GM15510 (cell line): ENCODE results near the gene SLC16A10.

Experiments
- POLR2A ChIP-seq: IDR thresholded peaks from 3 replicates; pipeline ENCODE4 v1.6.1; 2011; ENCODE audit warnings: borderline replicate concordance; ENCODE audit not compliant: insufficient read length; ENCODE audit errors: extremely low read depth

The SLC16A10 gene

DNA sequence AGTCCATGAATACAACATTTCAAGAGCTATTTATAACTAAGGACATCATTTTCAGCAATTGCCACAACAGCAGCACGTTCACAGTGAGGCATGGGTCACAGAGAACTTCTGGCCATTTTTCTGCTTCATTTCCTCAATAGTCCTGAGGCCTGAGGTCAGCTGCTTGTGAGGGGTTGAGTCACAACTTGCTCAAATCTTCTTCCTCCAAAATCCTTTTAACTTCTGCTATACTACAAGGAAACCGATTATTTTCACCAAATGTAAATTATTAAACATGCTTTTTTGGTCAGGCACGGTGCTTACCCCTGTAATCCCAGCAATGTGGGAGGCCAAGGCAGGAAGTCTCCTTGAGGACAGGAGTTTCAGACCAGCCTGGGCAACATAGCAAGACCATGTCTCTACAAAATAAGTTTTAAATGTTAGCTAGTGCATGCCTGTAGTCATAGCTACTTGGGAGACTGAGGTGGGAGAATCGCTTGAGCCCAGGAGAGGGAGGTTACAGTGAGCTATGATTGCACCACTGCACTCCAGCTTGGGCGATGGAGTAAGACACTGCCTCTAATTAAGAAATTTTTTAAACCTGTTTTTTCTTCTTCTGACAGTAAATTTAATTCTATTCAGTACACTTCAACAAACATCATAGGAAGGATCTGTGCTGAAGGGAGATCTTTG is 11.1 kb upstream of the SLC16A10 start:
- no peak for TF ChIP-seq POLR2A

DNA sequence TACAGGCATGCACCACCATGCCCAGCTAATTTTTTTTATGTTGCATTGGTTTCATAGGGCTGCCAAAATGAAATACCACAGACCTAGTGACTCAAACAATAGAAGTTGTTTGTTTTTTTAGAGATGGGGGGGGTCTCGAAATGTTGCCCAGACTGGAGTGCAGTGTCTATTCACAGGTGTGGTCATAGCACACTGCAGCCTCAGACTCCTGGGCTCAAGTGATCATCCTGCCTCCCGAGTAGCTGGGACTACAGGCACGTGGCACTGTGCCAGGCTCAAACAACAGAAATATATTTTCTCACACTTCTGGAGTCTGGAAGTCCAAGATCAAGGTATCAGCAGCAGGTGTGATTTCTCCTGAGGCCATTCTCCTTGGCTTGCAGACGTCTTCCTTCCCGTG is 6.6 kb upstream of the SLC16A10 start:
- TF ChIP-seq POLR2A: no peak

DNA sequence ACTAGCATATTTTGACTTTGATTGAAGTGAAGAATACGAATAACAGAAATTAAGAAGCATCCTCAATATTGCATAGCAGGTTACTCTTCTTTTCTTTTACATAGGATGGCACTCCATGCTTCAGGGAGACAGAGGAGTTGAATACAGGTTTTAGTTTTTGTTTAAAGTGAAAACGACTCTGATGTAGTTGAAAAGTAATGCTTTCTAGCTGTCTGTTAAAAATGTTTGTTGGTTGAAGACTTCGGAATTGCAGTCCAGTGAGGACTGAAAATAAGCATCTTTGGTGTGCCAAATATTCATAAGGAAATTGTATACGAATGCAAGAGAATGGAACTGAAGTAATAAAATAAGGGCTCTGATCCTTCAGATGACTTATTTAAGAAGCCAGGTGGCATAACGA is 618 bp upstream of the SLC16A10 start:
- TF ChIP-seq POLR2A: no peak

DNA sequence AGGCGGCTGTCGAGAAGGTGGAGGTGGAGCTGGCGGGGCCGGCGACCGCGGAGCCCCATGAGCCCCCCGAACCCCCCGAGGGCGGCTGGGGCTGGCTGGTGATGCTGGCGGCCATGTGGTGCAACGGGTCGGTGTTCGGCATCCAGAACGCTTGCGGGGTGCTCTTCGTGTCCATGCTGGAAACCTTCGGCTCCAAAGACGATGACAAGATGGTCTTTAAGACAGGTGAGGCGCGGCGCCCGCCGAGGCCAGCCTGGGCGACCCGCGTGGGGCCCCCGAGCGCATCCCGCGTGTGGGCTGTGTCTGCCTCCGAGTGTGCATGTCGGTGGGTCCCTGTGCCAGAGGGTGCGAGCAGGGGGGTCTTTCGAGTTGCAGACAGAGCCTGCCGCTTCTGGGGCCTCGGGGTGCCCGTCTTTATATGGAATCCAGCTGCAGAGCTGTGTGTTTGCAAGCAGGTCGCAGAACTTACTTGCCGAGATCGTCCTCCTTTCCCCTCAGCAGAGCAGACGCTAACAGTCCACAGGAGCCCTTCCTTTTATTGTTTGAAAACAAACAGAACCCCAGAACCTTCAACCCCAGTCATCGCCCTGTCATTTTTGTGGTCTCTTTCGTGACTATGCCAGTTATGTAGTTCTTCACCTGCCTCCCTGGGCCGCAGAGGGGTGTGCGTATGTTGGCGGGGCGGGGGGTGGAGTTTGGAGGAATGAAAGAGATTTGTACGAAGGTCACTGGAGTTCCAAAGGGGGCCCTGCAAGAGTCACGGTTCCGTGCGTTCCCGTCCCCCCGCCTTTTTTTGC is 766 bp downstream of the SLC16A10 start:
- no peak for TF ChIP-seq POLR2A

DNA sequence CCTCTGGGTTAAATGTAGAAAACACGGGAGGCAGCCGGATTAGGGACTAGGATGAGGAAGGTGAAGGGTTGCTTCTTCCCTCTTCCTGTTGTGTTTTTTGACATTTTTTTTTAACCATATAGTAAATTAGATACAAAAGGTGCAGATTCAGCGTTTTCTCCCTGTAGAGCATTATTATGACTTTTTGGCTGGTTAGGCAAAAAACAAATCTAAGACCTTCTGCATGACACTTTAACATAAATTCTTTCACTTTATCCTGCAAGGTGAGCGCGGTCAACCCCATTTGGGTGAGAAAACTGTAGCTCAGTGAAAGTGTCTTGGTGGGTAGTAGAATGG is 1.3 kb downstream of the SLC16A10 start:
- no peak for TF ChIP-seq POLR2A

DNA sequence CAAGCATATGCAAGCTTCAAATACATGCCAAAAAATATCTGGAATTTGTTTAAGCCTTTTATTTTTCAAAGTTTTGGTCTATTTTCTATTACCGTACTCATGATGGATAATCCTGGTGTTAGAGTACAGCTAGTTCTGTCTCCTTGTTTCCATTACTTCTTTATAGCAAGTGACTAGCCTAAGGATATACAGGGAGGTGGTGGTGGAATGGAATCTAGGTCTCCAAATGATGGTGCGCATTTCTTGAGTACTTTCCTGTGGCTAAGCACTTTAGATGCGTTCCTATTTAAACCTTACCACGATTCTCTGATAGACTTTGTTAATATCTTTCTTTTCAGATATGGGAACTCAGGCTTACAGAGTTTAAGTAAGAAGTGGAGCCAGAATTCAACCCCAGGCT is 3.5 kb downstream of the SLC16A10 start:
- TF ChIP-seq POLR2A: no peak

DNA sequence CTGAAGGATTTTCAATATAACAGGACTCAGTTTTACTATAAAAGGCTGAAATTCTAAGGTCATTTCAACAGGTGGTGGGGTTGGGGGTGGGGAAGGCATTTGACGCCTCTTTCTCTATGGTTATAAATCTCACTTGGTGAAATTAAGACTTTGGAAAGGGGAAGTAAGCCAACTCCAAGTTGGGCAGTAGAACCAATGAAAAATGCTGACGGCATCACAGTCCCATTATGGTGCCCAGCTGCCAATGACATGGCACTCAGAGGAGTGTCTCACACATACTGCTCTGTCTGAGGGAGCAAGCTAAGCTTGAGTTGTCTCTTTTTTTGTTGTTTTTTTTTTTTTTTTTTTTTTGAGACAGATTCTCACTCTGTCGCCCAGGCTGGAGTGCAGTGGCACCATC is 4.7 kb downstream of the SLC16A10 start:
- TF ChIP-seq POLR2A: no peak

DNA sequence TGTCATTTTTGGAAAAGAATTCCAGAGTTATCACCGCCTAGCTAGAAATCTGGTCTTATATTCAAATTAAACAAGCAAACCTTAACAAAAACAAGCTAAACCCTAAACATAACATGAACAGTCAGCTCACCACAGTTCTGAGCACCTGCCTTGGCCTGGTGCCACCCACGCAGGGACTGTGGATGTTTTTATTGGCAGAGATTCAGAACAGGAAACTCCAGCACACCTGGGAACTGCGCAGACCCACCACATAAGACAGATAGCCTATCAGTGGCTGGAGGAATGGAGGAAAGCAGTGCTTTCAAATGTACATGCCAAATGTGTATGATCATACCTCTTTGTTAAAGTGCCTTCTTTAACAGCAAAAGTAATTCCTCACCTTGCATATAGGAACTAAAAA is 8.9 kb downstream of the SLC16A10 start:
- TF ChIP-seq POLR2A: no peak

DNA sequence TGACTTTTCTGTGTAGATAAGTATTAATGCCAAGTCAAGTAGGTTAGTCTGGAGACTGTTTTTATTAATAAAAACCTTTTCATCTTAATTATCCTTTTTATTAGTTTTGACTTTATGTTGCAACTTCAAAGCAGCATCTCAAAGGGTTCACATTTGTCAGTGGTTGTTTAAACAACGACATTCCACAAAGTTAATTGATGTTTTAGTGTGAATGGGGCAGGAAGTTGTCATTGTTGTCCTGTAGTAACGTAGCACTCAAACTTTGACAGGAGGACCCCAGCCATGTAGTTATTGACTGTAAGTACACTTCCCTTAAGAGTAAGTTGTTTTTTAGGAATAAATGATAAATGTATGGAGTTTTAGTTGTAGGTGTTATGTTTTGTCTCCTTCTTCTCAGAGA is 11.3 kb downstream of the SLC16A10 start:
- TF ChIP-seq POLR2A: no peak

DNA sequence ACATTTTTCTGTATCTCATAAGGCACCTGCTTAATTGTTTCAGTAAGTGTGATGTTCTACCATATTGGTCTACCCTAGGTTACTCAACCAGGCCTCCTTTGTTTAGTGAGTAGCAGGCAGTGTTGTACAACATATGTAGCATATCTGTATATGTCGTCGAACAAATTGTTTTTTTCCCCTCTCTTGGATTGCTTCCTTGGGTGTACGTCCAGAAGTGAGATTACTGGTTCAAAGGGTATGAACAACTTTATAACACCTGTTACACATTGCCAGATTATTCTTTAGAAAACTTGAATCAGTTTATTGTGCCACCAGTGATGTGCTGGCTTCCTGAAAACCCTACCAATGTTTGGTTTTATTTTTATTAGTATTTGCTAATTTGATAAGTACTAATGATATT is 14.7 kb downstream of the SLC16A10 start:
- TF ChIP-seq POLR2A: no peak

DNA sequence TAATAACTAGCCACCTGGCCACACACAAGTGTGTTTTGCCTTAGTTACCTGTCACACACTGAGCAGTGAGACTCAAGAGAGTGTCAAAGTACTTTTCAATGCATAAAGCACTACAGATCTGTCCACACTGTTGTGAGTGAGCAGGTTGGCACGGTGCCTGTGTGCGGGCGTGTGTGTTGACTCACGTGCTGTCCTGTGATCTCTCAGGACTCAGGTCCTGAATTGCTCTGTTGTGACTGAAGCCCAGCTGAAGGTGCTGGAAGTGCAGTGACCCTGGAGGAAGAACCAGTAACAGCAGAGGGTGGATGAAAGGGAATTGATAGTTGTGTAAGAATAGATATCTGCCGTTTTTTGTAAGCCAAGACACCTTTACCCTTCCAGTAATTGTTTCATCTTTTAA is 18.3 kb downstream of the SLC16A10 start:
- TF ChIP-seq POLR2A: no peak

DNA sequence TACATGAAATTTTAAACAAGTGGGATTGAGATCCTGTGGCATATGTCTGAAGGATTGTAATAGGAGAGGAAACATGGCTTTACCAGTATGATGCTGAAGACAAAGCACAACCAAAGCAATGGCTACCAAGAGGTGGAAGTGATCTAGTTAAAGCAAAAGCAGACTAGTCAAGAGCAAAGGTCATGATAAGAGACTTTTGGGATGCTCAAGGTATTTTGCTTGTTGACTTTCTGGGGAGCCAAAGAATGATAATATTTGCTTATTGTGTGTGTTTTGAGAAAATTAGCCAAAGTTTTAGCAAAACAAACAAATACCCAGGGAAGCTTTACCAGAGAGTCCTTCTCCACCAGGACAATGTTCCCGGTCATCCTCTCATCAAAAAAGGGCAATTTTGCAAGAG is 20.3 kb downstream of the SLC16A10 start:
- no peak for TF ChIP-seq POLR2A

DNA sequence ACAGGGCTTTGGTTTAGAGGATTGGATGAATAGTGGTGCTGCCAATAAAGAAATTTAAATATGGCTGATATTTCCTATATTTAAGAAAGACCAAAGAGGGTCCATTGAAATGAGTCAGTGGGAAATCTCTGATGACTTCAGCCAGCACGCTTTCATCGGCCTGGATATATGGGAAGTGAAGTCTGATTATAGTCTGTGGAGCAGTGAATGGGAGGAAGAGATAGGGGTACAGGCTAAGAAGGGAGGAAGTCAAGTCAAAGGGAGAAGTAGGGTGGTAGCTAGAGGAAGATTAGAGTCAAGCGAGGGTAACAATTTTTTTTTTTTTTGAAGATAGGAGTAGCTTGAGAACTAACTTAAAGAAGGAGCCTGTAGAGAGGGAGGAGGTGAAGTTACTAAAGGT is 22.7 kb downstream of the SLC16A10 start:
- no peak for TF ChIP-seq POLR2A

DNA sequence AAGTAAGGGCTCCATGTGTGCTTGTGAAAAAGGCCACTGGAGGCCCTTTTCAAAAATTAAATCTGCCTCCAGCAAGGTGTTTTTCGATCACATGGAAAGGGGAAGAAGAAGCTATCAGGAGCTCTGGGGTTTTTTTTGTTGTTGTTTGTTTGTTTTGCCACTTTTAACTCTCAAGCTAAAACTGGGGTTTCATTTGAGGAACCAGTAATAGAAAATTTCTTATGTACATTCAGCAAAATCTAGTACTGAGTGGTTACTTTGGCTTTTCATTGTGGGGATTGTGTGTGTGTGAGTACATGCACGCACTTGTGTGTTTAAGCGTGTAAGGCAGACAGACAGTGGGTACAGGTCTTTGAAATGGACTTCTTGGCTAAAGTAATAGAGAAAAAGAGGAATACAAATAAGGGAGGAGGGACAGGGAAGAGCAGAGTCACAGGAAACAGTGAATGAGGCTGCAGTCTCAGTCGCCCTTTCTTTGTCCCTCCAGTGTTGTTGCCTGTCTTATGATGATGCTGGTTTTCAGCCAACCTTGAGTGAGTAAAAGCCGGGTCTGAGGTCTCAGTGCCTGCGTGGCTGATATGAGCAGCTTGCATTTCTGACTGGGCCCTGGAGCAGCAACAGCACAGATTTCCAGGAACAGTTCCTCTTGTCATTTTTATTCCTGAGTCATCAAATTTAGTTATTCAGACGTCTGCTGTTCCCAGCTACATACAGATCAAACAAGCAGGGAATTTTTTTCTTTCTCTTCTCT is 26.2 kb downstream of the SLC16A10 start:
- TF ChIP-seq POLR2A: no peak

DNA sequence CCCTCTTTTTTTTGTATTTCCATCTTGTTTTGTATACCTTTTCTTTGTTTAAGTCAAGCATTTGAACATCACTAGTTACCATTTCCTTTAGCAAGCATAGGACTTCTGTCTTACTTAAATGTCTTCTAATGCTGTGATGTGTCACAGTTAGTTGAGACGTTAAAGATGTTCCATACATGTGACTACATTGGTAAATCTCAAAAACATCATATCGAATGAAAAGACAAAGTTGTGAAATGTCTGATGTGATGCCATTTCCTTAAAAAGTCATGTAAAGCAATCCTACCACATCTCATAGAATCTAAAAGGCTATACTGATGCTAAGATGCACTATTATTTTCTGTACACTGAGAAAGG is 26.8 kb downstream of the SLC16A10 start:
- no peak for TF ChIP-seq POLR2A

DNA sequence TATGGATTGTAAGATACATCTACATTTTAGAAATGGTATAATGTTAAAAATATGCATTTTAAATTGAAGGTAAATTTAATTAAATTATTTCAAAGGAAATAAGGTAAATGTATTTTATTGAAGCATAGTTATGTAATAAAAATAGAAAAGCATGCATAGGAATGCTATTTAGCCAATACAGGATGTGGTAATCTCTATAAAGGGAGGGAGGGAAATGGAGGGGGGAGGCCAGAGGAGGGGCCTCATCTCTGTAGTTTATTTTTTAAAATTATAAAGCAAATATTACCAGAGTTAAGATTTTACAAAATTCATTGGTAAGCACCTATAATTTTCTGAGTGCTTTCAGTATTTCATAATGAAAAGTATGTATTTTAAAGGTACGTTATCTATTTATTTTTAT is 27.2 kb downstream of the SLC16A10 start:
- no peak for TF ChIP-seq POLR2A
